SU-DHL-6 (cell line): ENCODE results near the gene SPINDOC.

Source experiments
- H2AFZ ChIP-seq: fragments of 200-600 bp; sonication (generic); 2 replicates; pipeline ENCODE4 v1.6.1; 2014; ENCODE audit warnings: low read depth, mild to moderate bottlenecking, moderate library complexity, mixed read lengths, antibody characterized with exemption, low read length; ENCODE audit not compliant: severe bottlenecking
- H3F3A ChIP-seq: fragments of 200-600 bp; shearing (Covaris generic); 2 replicates; pipeline ENCODE4 v1.6.0; 2016; ENCODE audit warnings: antibody characterized with exemption, mild to moderate bottlenecking; ENCODE audit not compliant: insufficient read depth
- H3K27ac ChIP-seq: fragments of 200-600 bp; sonication (generic); 2 replicates; pipeline ENCODE4 v1.5.1; 2016; ENCODE audit warnings: low read depth, mild to moderate bottlenecking, low read length, moderate library complexity, mixed read lengths
- H3K27me3 ChIP-seq: fragments of 200-600 bp; sonication (generic), shearing (Covaris generic); 2 replicates; pipeline ENCODE4 v1.6.0; 2014; ENCODE audit warnings: mild to moderate bottlenecking, low read length
- H3K36me3 ChIP-seq: fragments of 200-600 bp; sonication (generic); 2 replicates; pipeline ENCODE4 v1.6.1; 2014; ENCODE audit warnings: mild to moderate bottlenecking, low read length, mixed read lengths
- H3K4me2 ChIP-seq: fragments of 300-600, 200-600 bp; shearing (Covaris generic), sonication (generic); 2 replicates; pipeline ENCODE4 v1.6.0; 2014; ENCODE audit warnings: low read length, low read depth, mild to moderate bottlenecking; ENCODE audit not compliant: poor library complexity, severe bottlenecking
- H3K4me3 ChIP-seq: fragments of 200-600 bp; sonication (generic); 2 replicates; pipeline ENCODE4 v1.5.1; 2014; ENCODE audit warnings: antibody characterized with exemption, low read length, mild to moderate bottlenecking, mixed read lengths; ENCODE audit not compliant: insufficient read depth, poor library complexity, severe bottlenecking
- H3K79me2 ChIP-seq: fragments of 200-600 bp; sonication (generic); 2 replicates; pipeline ENCODE4 v1.6.1; 2014; ENCODE audit warnings: mild to moderate bottlenecking, low read length, moderate library complexity; ENCODE audit not compliant: insufficient read depth
- H3K9ac ChIP-seq: fragments of 200-600 bp; sonication (generic); 2 replicates; pipeline ENCODE4 v1.7.0; 2014; ENCODE audit warnings: mild to moderate bottlenecking, low read length
- H3K9me2 ChIP-seq: fragments of 200-600 bp; sonication (generic); replicated peaks from 2 replicates; pipeline ENCODE4 v1.6.1; 2014; ENCODE audit warnings: low read length; ENCODE audit not compliant: insufficient read depth
- H3K9me3 ChIP-seq: fragments of 200-600 bp; sonication (generic); 2 replicates; pipeline ENCODE4 v1.6.1; 2014; ENCODE audit warnings: low read length, mixed read lengths; ENCODE audit not compliant: insufficient read depth
- H4K20me1 ChIP-seq: fragments of 200-600 bp; sonication (generic); 2 replicates; pipeline ENCODE4 v1.6.1; 2014; ENCODE audit warnings: low read depth, mild to moderate bottlenecking, antibody characterized with exemption, low read length, moderate library complexity, mixed read lengths
- CTCF ChIP-seq: fragments of 200-600 bp; sonication (generic); IDR thresholded peaks from one replicate; pipeline ENCODE4 v1.5.1; 2017; ENCODE audit warnings: antibody characterized with exemption, mild to moderate bottlenecking, low read length, moderate library complexity; ENCODE audit not compliant: insufficient read depth, poor library complexity, severe bottlenecking
- EZH2phosphoT487 ChIP-seq: fragments of 200-600 bp; sonication (generic), shearing (Covaris generic); conservative IDR thresholded peaks from 2 replicates; pipeline ENCODE4 v1.6.1; 2018; ENCODE audit warnings: mild to moderate bottlenecking, antibody characterized with exemption, low read length, moderate library complexity, mixed read lengths

Gene SPINDOC

GRCh38 chr11:63866211-63866610 lies 53.0 kb downstream of the SPINDOC start:
- Histone ChIP-seq H3K9me2 (no peaks in the 10 kb centered on the region), H3K27me3 (no peaks in the 10 kb centered on the region), H3K9ac (no peak overlapping the region), H4K20me1 (no peaks in the 10 kb centered on the region), H3K27ac (no peak overlapping the region), H3K36me3 (0 out of 2 replicates have a peak, but pooled peaks cover 3% of the 10 kb centered on the region), H3K4me3 (no peak overlapping the region), H3K79me2 (peaks cover 80% of the 10 kb centered on the region), H3F3A (no peaks in the 10 kb centered on the region; the same call in 1 of the 2 replicates), H3K9me3 (no peaks in the 10 kb centered on the region), H2AFZ (no peak overlapping the region), H3K4me2 (no peak overlapping the region)
- TF ChIP-seq EZH2phosphoT487 (no peak), CTCF (no peak)

DNA sequence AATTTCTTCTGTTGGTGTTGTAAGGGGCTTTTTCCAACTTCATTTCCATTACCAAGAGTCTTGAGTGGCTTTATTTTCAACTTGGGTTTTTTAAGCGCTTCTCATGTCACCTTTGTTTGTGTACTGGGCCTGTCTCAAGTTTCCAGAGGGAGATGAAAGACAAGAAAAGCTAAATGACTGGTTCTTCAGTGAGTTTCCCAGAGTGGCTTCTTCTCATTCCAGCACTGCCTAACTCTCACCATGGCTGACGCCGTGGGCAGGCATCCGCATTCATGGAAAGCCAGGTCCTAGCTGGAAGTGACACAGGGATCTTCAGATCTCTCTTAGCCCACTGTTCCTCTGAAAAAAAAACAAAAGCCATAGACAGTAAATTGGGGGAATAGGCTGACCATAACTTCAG lies 54.3 kb downstream of the SPINDOC start:
- no peak overlapping the region for H3K4me2 ChIP-seq
- peaks cover 83% of the 10 kb centered on the region for H3K79me2 ChIP-seq
- no peaks in the 10 kb centered on the region for H4K20me1 ChIP-seq
- no peak overlapping the region for H3K4me3 ChIP-seq
- no peak for TF ChIP-seq CTCF
- no peak for TF ChIP-seq EZH2phosphoT487
- no peak overlapping the region for H3K9ac ChIP-seq
- no peaks in the 10 kb centered on the region for H3K9me3 ChIP-seq
- H3K27ac ChIP-seq, result no peak overlapping the region
- H3K36me3 ChIP-seq, result 0 out of 2 replicates have a peak, but pooled peaks cover 3% of the 10 kb centered on the region
- H3K27me3 ChIP-seq, result no peaks in the 10 kb centered on the region
- no peaks in the 10 kb centered on the region; the same call in 1 of the 2 replicates for H3F3A ChIP-seq
- no peak overlapping the region for H2AFZ ChIP-seq
- no peaks in the 10 kb centered on the region for H3K9me2 ChIP-seq

- H3F3A ChIP-seq, result no peaks in the 10 kb centered on the region; the same call in 1 of the 2 replicates
- 0 out of 2 replicates have a peak, but pooled peaks cover 3% of the 10 kb centered on the region for H3K36me3 ChIP-seq
- H3K9ac ChIP-seq, result no peak overlapping the region
- TF ChIP-seq CTCF (no peak), EZH2phosphoT487 (no peak)
- H3K27ac ChIP-seq, result no peak overlapping the region
- no peak overlapping the region for H3K4me3 ChIP-seq
- no peaks in the 10 kb centered on the region for H3K9me3 ChIP-seq
- H3K79me2 ChIP-seq, result peaks cover 86% of the 10 kb centered on the region
- H4K20me1 ChIP-seq, result no peaks in the 10 kb centered on the region
- H3K4me2 ChIP-seq, result no peak overlapping the region
- no peaks in the 10 kb centered on the region for H3K9me2 ChIP-seq
- H3K27me3 ChIP-seq, result no peaks in the 10 kb centered on the region
- no peak overlapping the region for H2AFZ ChIP-seq
Observed at GRCh38 chr11:63868399-63869064, 55.3 kb downstream of the SPINDOC start.
